Measurements from ENCODE around the gene SLC25A22. TPM values are rescaled to one million over a fixed set of nuclear protein-coding genes. Genes with fewer than 3 reads are reported as not detected.

The SLC25A22 gene
- total RNA-seq, 2 donors from 2014 or later, result 21.2 to 43.2 TPM

- intact Hi-C loops (cut with DNase I), result no loop called here
- TF ChIP-seq, protein P1, sequence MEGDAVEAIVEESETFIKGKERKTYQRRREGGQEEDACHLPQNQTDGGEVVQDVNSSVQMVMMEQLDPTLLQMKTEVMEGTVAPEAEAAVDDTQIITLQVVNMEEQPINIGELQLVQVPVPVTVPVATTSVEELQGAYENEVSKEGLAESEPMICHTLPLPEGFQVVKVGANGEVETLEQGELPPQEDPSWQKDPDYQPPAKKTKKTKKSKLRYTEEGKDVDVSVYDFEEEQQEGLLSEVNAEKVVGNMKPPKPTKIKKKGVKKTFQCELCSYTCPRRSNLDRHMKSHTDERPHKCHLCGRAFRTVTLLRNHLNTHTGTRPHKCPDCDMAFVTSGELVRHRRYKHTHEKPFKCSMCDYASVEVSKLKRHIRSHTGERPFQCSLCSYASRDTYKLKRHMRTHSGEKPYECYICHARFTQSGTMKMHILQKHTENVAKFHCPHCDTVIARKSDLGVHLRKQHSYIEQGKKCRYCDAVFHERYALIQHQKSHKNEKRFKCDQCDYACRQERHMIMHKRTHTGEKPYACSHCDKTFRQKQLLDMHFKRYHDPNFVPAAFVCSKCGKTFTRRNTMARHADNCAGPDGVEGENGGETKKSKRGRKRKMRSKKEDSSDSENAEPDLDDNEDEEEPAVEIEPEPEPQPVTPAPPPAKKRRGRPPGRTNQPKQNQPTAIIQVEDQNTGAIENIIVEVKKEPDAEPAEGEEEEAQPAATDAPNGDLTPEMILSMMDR (IDR thresholded peaks at IDR 0.05), result peak in 2 of 4 experiments; percentile 23 to 39
- peak; percentile 63 for TF ChIP-seq POLR2AphosphoS5 (IDR thresholded peaks at IDR 0.05)
- TF ChIP-seq POLR2A (IDR thresholded peaks at IDR 0.05), result peak; percentile 95
- DNase-seq (ENCODE audit: low spot score), result peak; percentile 93
- peak overlapping the region; percentile 91 for H3K27ac ChIP-seq
- no peaks in the 10 kb centered on the region for H3K9me3 ChIP-seq
- H3K36me3 ChIP-seq, result peaks cover 5 to 9% of the 10 kb centered on the region in 2 donors
- H3K4me3 ChIP-seq, result peak overlapping the region; percentile 80 to 98
- no peaks in the 10 kb centered on the region for H3K27me3 ChIP-seq (replicated peaks; ENCODE audit: insufficient read depth)
- WGBS, result 0% methylated on average over 49 of the region's 96 CpGs
- peaks cover 8% of the 10 kb centered on the region for H3K4me1 ChIP-seq (replicated peaks)
These were observed 21.2 kb upstream of the SLC25A22 start for GRCh38 chr11:819129-819931.

DNA sequence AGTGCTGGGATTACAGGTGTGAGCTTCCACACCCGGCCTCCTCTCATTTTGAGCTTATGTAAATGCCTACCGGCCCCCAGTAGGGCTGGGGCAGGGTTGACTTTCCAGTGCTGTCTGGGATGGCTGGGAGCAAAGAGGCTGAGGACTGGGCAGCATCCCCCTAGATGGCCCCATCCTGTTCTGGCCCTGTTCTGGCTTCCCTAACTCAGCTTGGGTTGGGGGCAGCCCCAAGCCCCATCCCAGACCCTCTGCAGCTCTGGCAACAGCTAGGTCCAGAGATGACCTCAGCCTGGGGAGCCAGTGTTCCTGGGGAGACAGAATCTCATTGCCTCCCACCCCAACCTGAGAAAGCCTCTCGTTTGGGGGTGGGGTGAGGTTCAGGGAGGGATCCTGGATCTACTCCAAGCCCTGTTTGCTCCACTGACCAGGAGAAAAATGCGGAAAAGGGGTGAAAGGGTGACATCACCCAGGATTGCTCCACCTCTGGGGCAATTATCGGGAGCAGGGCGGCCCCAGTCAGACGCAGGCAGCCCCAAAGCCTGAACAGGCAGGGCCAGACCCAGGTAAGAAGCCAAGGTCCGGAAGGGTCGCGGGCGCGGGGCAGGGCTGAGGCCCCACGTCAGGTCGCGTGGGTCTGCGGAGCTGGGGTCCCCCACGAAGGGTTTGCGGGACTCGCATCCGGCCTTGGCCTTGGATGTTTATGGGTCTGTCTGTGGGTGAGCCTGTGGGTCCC lies 20.5 kb upstream of the SLC25A22 start, which contains the start of gene PNPLA2:
PNPLA2 (plus strand) TSS at position 519 of the 733 bp plus-strand sequence. CDS start 805 bp downstream, outside the sequence.
- no peak for TF ChIP-seq POLR2AphosphoS5 (IDR thresholded peaks at IDR 0.05)
- peak; percentile 57 for TF ChIP-seq POLR2A (IDR thresholded peaks at IDR 0.05)
- intact Hi-C loops (cut with DNase I), result no loop called here
- no peak for DNase-seq (ENCODE audit: low spot score)
- WGBS, result 23% methylated on average over 20 of the region's 20 CpGs
- Histone ChIP-seq H3K27me3 (replicated peaks; ENCODE audit: insufficient read depth) (no peaks in the 10 kb centered on the region), H3K9me3 (no peaks in the 10 kb centered on the region), H3K36me3 (peaks cover under 1 to 5% of the 10 kb centered on the region in 2 donors), H3K27ac (peak within 1 kb of the TSS; percentile 91), H3K4me3 (peak within 1 kb of the TSS; percentile 80 to 98), H3K4me1 (replicated peaks) (peaks cover 7% of the 10 kb centered on the region)

- H3K27me3 ChIP-seq (replicated peaks; ENCODE audit: insufficient read depth), result no peaks in the 10 kb centered on the region
- no peak overlapping the region for H3K27ac ChIP-seq
- intact Hi-C loops (cut with DNase I), result no loop called here
- WGBS, result 82% methylated on average over 11 of the region's 11 CpGs
- no peaks in the 10 kb centered on the region for H3K9me3 ChIP-seq
- TF ChIP-seq, protein P1 (IDR thresholded peaks at IDR 0.05), result no peak
- no peak for TF ChIP-seq POLR2AphosphoS5 (IDR thresholded peaks at IDR 0.05)
- TF ChIP-seq POLR2A (IDR thresholded peaks at IDR 0.05), result no peak
- no peak overlapping the region for H3K4me3 ChIP-seq
- peaks cover 5 to 21% of the 10 kb centered on the region in 2 donors for H3K36me3 ChIP-seq
- peaks cover 10% of the 10 kb centered on the region for H3K4me1 ChIP-seq (replicated peaks)
- DNase-seq (ENCODE audit: low spot score), result no peak
These were observed 18.3 kb upstream of the SLC25A22 start for GRCh38 chr11:816433-816779.

- Histone ChIP-seq H3K4me1 (replicated peaks) (peaks cover 12% of the 10 kb centered on the region), H3K36me3 (peaks cover 5 to 21% of the 10 kb centered on the region in 2 donors), H3K27me3 (replicated peaks; ENCODE audit: insufficient read depth) (no peaks in the 10 kb centered on the region), H3K9me3 (no peaks in the 10 kb centered on the region), H3K4me3 (no peak overlapping the region), H3K27ac (no peak overlapping the region)
- intact Hi-C loops (cut with DNase I), result no loop called here
- no peak for DNase-seq (ENCODE audit: low spot score)
- 79% methylated on average over 11 of the region's 11 CpGs for WGBS
- TF ChIP-seq, protein P1 (IDR thresholded peaks at IDR 0.05), result no peak
- TF ChIP-seq POLR2AphosphoS5 (IDR thresholded peaks at IDR 0.05) (no peak), POLR2A (IDR thresholded peaks at IDR 0.05) (no peak)
These were observed 17.8 kb upstream of the SLC25A22 start for GRCh38 chr11:815675-816432.

Data from prostate gland (tissue), 2 donors.